Esophagus muscularis mucosa (tissue), 4 donors: ENCODE measurements around the gene EP400. TPM values are rescaled to one million over a fixed set of nuclear protein-coding genes. Genes with fewer than 3 reads are reported as not detected.

Source experiments
- DNase-seq: peaks from one replicate; pipeline ENCODE4 v3.0.0-alpha.2; 2017; ENCODE audit errors: extremely low spot score
- H3K27ac ChIP-seq, 4 donors: fragments of 200-600 bp; sonication (generic); replicated peaks in 1 of 4; 1 replicate in 3 of 4; 2 replicates in 1 of 4; pipeline ENCODE4 v1.5.1; 2016 to 2019; ENCODE audit warnings: mild to moderate bottlenecking in 1 of 4
- H3K27me3 ChIP-seq, 4 donors: fragments of 200-600 bp; sonication (generic); one replicate each; pipeline versions ENCODE4 v1.5.1 to v1.6.0; 2016 to 2019
- H3K36me3 ChIP-seq, 4 donors: fragments of 200-600 bp; sonication (generic); one replicate each; pipeline ENCODE4 v1.5.1; 2016 to 2019
- H3K4me1 ChIP-seq, 4 donors: fragments of 200-600 bp; sonication (generic); one replicate each; pipeline ENCODE4 v1.5.1; 2016 to 2019
- H3K4me3 ChIP-seq, 4 donors: fragments of 200-600 bp; sonication (generic); 1 replicate in 2 of 4; 2 replicates in 2 of 4; pipeline ENCODE4 v1.5.1; 2016 to 2019; ENCODE audit warnings: mild to moderate bottlenecking in 4 of 4, moderate library complexity in 1 of 4
- H3K9me3 ChIP-seq, 4 donors: fragments of 200-600 bp; sonication (generic); 1 replicate in 3 of 4; 2 replicates in 1 of 4; pipeline ENCODE4 v1.5.1; 2016 to 2019
- CTCF ChIP-seq, 3 experiments: fragments of 200-600 bp in 2 of 3; fragments of 450-650 bp in 1 of 3; sonication (generic) in 2 of 3; IDR thresholded peaks; one replicate each; pipeline ENCODE4 v1.5.1; 2017 to 2019; ENCODE audit warnings: antibody characterized with exemption in 3 of 3, mild to moderate bottlenecking in 2 of 3, moderate library complexity in 1 of 3
- EP300 ChIP-seq: sonication (generic); formaldehyde crosslinking; IDR thresholded peaks from one replicate; pipeline ENCODE4 v1.6.1; 2017; ENCODE audit warnings: antibody characterized with exemption
- POLR2A ChIP-seq: fragments of 450-650 bp; IDR thresholded peaks from one replicate; pipeline ENCODE4 v1.6.1; 2017; ENCODE audit warnings: antibody characterized with exemption, moderate library complexity, mild to moderate bottlenecking, low read depth
- POLR2AphosphoS5 ChIP-seq, 2 donors: sonication (generic); formaldehyde crosslinking; IDR thresholded peaks; one replicate each; pipeline ENCODE4 v1.6.1; 2017; ENCODE audit warnings: antibody characterized with exemption in 2 of 2
- WGBS: methylation state at CpG from one replicate; pipeline ENCODE4 v1.1.5; 2018; 5-methylcytosine and 5-hydroxymethylcytosine counted together
- intact Hi-C: fragments of 100-400 bp; cut with DNase I; formaldehyde crosslinking; loops from one replicate; pipeline ENCODE4 v1.15.1; 2023
- total RNA-seq, 4 donors: library from RNA; depleted of rRNA; stranded (reverse); fragments of >200 nt; gene quantifications; one replicate each; pipeline versions ENCODE4 v1.1.0 to v1.2.1, GENCODE V29; 2016

EP400 gene
- total RNA-seq, 4 donors from 2014 or later = 16.9 to 31.1 (median 22.4) TPM

GRCh38 chr12:132020292-132020691, 70.5 kb downstream of the EP400 start:
- peaks cover 66 to 97% (median 85%) of the 10 kb centered on the region in 4 donors for H3K36me3 ChIP-seq
- H3K9me3 ChIP-seq = no peaks in the 10 kb centered on the region
- H3K27ac ChIP-seq = no peak overlapping the region
- no peaks in the 10 kb centered on the region for H3K4me1 ChIP-seq
- no peaks in the 10 kb centered on the region for H3K27me3 ChIP-seq
- H3K4me3 ChIP-seq = no peak overlapping the region
- no peak for DNase-seq
- intact Hi-C loops = no loop called here
- TF ChIP-seq EP300 = no peak
- WGBS = 89% methylated on average over 9 of the region's 9 CpGs

- Histone ChIP-seq H3K4me3 (no peak overlapping the region), H3K36me3 (peaks cover 76 to 97% (median 85%) of the 10 kb centered on the region in 4 donors), H3K4me1 (no peaks in the 10 kb centered on the region), H3K27me3 (no peaks in the 10 kb centered on the region), H3K9me3 (no peaks in the 10 kb centered on the region), H3K27ac (no peak overlapping the region)
- DNase-seq = no peak
- intact Hi-C loops = no loop called here
- 91% methylated on average over 29 of the region's 30 CpGs for WGBS
- no peak for TF ChIP-seq EP300
- TF ChIP-seq POLR2A = no peak
- TF ChIP-seq CTCF (IDR thresholded peaks at IDR 0.05) = no peak
- TF ChIP-seq POLR2AphosphoS5 (IDR thresholded peaks at IDR 0.05) = no peak
Observed at GRCh38 chr12:132021031-132021871, 71.5 kb downstream of the EP400 start.

- intact Hi-C loops = no loop called here
- peaks cover 80 to 97% (median 86%) of the 10 kb centered on the region in 4 donors for H3K36me3 ChIP-seq
Observed at GRCh38 chr12:132021965-132022364, 72.2 kb downstream of the EP400 start.

GRCh38 chr12:132023658-132024057, 73.9 kb downstream of the EP400 start:
- no peak overlapping the region for H3K27ac ChIP-seq
- WGBS = 93% methylated on average over 11 of the region's 11 CpGs
- no peak for DNase-seq
- H3K36me3 ChIP-seq = peaks cover 79 to 97% (median 86%) of the 10 kb centered on the region in 4 donors
- no peak overlapping the region for H3K4me3 ChIP-seq
- no peaks in the 10 kb centered on the region for H3K9me3 ChIP-seq
- H3K27me3 ChIP-seq = no peaks in the 10 kb centered on the region
- no peak for TF ChIP-seq POLR2AphosphoS5 (IDR thresholded peaks at IDR 0.05)
- no peak for TF ChIP-seq EP300
- TF ChIP-seq CTCF (IDR thresholded peaks at IDR 0.05) = no peak
- no peak for TF ChIP-seq POLR2A
- H3K4me1 ChIP-seq = no peaks in the 10 kb centered on the region
- intact Hi-C loops = no loop called here

More at GRCh38 chr12:132021965-132022364, 72.2 kb downstream of the EP400 start:
- no peaks in the 10 kb centered on the region for H3K9me3 ChIP-seq
- DNase-seq = no peak
- no peak overlapping the region for H3K27ac ChIP-seq
- H3K4me3 ChIP-seq = no peak overlapping the region
- H3K4me1 ChIP-seq = no peaks in the 10 kb centered on the region
- WGBS = 94% methylated on average over 2 of the region's 2 CpGs
- no peaks in the 10 kb centered on the region for H3K27me3 ChIP-seq
- TF ChIP-seq CTCF (IDR thresholded peaks at IDR 0.05) (no peak), POLR2AphosphoS5 (IDR thresholded peaks at IDR 0.05) (no peak), POLR2A (no peak), EP300 (no peak)

GRCh38 chr12:132024758-132025157, 75.0 kb downstream of the EP400 start:
- no peak for DNase-seq
- TF ChIP-seq POLR2A (no peak), CTCF (IDR thresholded peaks at IDR 0.05) (no peak), POLR2AphosphoS5 (IDR thresholded peaks at IDR 0.05) (no peak), EP300 (no peak)
- WGBS = 80% methylated on average over 7 of the region's 11 CpGs

More at GRCh38 chr12:132024758-132025157, 75.0 kb downstream of the EP400 start:
- peaks cover 80 to 97% (median 86%) of the 10 kb centered on the region in 4 donors for H3K36me3 ChIP-seq
- intact Hi-C loops = no loop called here
- no peak overlapping the region for H3K27ac ChIP-seq
- H3K27me3 ChIP-seq = no peaks in the 10 kb centered on the region
- H3K4me3 ChIP-seq = no peak overlapping the region
- H3K4me1 ChIP-seq = no peaks in the 10 kb centered on the region
- H3K9me3 ChIP-seq = no peaks in the 10 kb centered on the region
